ENCODE measurements around the gene STAT4.

The STAT4 gene

GRCh38 chr2:191066197-191066918 is 84.4 kb downstream of the STAT4 start:
- H3K4me3 Mint-ChIP-seq, result peak overlapping the region; percentile 76
- H3K27me3 Mint-ChIP-seq, result no peaks in the 10 kb centered on the region
- peaks cover 90% of the 10 kb centered on the region for H3K4me1 Mint-ChIP-seq
- DNase-seq, result no peak
- peaks cover 55% of the 10 kb centered on the region for H3K36me3 Mint-ChIP-seq (ENCODE audit: low read depth)
- peak overlapping the region; percentile 91 for H3K27ac Mint-ChIP-seq
- H3K9me3 Mint-ChIP-seq, result no peaks in the 10 kb centered on the region
- peak; percentile 48 for ATAC-seq

- H3K27ac Mint-ChIP-seq, result peak overlapping the region; percentile 91
- H3K9me3 Mint-ChIP-seq, result no peaks in the 10 kb centered on the region
- ATAC-seq, result no peak
These were observed 85.0 kb downstream of the STAT4 start for GRCh38 chr2:191065785-191066184.

DNA sequence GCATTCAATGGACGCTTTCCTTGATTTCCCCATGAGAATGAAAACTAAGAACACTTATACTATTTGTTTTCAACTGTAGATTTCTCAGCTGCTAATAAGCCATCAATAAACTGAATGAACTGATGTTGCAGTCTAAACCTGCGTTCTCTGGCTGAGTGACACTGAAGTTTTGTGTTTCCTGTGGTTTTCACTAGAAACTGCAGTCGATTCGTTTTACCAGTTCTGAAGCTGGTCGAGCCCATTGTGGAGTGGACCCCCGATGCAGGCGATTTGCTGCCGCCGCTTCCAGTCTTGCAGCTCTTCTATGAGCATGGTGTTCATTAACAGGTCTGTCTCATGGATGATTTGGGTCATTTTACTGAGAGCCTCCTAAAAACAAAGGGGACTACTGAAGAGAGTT is 86.2 kb downstream of the STAT4 start:
- Mint-ChIP-seq H3K27me3 (no peaks in the 10 kb centered on the region), H3K9me3 (no peaks in the 10 kb centered on the region), H3K27ac (peak overlapping the region; percentile 92), H3K4me1 (peaks cover 88% of the 10 kb centered on the region), H3K4me3 (peak overlapping the region; percentile 90), H3K36me3 (ENCODE audit: low read depth) (peaks cover 66% of the 10 kb centered on the region)
- ATAC-seq (peak; percentile 38), DNase-seq (peak; percentile 53)

More at GRCh38 chr2:191065785-191066184, 85.0 kb downstream of the STAT4 start:
- DNase-seq, result no peak
- Mint-ChIP-seq H3K4me1 (peaks cover 91% of the 10 kb centered on the region), H3K4me3 (peak overlapping the region; percentile 76), H3K36me3 (ENCODE audit: low read depth) (peaks cover 59% of the 10 kb centered on the region), H3K27me3 (no peaks in the 10 kb centered on the region)

DNA sequence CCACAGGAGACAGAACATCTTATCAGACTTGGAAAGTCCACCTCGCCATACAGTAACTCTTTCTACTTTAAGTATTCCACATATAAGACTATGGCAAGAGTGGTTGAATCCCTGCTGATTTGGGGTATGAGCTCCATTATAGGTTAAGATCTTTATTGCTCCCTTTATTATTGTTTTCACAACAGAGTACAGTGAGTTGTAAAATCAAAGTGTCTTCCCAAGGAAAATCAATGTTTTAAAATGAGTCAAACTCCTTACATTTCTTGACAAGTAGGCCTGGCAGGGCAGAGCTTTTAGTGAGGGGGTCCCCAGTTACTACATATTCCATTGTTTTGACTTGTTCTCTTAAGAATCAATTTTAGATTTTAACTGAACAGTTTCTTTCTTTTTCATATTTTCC is 87.2 kb downstream of the STAT4 start:
- Mint-ChIP-seq H3K36me3 (ENCODE audit: low read depth) (peaks cover 63% of the 10 kb centered on the region), H3K27ac (peak overlapping the region; percentile 92), H3K4me1 (peaks cover 84% of the 10 kb centered on the region), H3K9me3 (no peaks in the 10 kb centered on the region), H3K27me3 (no peaks in the 10 kb centered on the region), H3K4me3 (peak overlapping the region; percentile 58)
- DNase-seq (no peak), ATAC-seq (no peak)

- H3K4me3 Mint-ChIP-seq, result peak overlapping the region; percentile 29
- peak overlapping the region; percentile 80 for H3K27ac Mint-ChIP-seq
- no peaks in the 10 kb centered on the region for H3K27me3 Mint-ChIP-seq
- peaks cover 77% of the 10 kb centered on the region for H3K4me1 Mint-ChIP-seq
- no peaks in the 10 kb centered on the region for H3K9me3 Mint-ChIP-seq
- ATAC-seq (peak; percentile 29), DNase-seq (no peak)
- peaks cover 61% of the 10 kb centered on the region for H3K36me3 Mint-ChIP-seq (ENCODE audit: low read depth)
These were observed 89.3 kb downstream of the STAT4 start for GRCh38 chr2:191061381-191061980.

DNA sequence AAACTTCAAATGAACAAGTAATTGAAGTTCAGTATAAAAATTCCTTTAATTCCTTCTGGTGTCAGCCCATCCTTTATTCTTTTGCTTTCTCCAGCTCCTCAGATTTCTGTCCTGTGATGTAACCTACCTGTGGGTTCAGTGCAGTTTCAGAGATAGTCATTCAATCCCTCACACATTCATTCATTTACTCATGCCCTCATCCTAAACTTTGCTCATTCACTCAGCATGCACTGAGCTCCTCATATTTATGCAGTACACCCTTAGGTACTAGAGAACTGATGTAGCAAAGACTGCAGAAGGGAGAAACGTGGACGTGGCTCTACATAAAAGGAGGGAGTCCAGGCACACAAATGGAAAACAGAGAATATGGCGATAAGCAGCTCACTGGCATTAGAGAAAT is 91.5 kb downstream of the STAT4 start:
- no peak for DNase-seq
- Mint-ChIP-seq H3K4me3 (peak overlapping the region; percentile 13), H3K4me1 (peaks cover 73% of the 10 kb centered on the region), H3K36me3 (ENCODE audit: low read depth) (peaks cover 57% of the 10 kb centered on the region), H3K27me3 (no peaks in the 10 kb centered on the region), H3K27ac (peak overlapping the region; percentile 2), H3K9me3 (no peaks in the 10 kb centered on the region)
- peak; percentile 78 for ATAC-seq

DNA sequence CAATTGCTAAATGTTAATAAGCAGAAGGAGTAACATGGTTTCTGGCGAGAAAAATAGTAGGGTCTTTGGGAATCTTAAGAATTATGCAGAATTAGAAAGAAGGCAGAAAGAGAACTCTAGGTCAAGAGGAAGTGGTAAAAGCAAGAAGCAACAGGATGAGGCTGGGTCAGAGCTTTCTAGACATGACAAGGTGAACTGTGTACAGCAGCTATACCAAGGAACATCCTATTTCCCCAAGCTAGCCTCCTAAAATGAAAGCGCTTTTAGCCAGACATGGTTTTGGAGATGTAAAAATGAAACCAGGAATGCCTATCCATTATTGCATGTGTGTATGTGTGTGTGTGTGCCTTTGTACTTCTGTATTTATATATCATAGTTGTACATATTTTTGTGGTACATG is 94.6 kb downstream of the STAT4 start:
- DNase-seq (no peak), ATAC-seq (peak; percentile 56)
- no peak overlapping the region for H3K4me3 Mint-ChIP-seq
- peaks cover 45% of the 10 kb centered on the region for H3K4me1 Mint-ChIP-seq
- H3K9me3 Mint-ChIP-seq, result no peaks in the 10 kb centered on the region
- H3K36me3 Mint-ChIP-seq (ENCODE audit: low read depth), result peaks cover 38% of the 10 kb centered on the region
- no peaks in the 10 kb centered on the region for H3K27me3 Mint-ChIP-seq
- peak overlapping the region; percentile 85 for H3K27ac Mint-ChIP-seq

GRCh38 chr2:191053256-191053655 is 97.5 kb downstream of the STAT4 start:
- no peak overlapping the region for H3K27ac Mint-ChIP-seq
- peaks cover 28% of the 10 kb centered on the region for H3K4me1 Mint-ChIP-seq
- ATAC-seq, result no peak

DNA sequence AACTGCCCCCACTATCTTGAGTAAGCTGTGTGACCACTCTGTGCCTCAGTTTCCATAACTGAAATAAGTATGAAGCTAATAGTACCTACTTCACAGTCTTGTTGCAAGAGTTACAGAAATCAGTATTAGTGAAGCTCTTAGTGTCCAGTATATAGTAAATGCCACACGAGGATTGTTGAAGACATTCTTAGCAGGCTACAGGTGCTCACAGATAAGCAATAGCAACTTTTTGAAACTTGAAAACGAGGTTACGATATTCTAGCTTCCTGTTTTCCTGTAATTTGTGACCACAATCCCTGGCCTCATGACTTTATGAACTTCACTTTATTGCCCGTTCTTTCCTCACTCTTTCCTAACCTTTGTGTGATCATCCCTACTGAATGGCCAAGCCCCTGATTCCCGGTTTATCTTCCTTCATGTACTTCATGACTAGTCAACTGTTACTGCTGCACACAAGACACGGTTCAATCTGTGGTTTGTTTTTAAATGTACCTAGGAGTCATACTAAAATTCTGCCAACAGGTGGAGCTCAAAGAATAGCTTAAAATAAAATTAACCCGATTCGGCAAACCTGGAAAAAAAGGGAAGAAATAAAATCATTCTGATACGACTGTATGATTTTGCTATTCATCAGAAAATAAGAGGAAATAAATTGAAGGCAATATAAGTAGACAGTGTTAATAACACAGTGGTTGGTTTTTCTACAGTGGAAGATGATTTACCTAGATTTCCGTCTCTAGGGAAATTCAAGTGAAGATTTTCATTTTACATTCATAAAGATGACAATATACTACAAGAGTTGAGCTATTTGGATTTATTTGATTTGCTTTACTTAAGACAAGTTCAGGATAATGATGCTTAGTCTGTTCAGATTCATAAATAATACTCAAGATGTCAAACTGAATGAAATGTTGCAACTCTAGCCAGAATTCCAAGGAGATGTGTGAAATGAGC is 98.7 kb downstream of the STAT4 start:
- no peak for DNase-seq
- H3K4me1 Mint-ChIP-seq, result peaks cover 22% of the 10 kb centered on the region
- H3K27me3 Mint-ChIP-seq, result no peaks in the 10 kb centered on the region
- no peaks in the 10 kb centered on the region for H3K9me3 Mint-ChIP-seq
- no peak overlapping the region for H3K4me3 Mint-ChIP-seq
- H3K27ac Mint-ChIP-seq, result no peak overlapping the region
- peak; percentile 31 for ATAC-seq
- H3K36me3 Mint-ChIP-seq (ENCODE audit: low read depth), result peaks cover 19% of the 10 kb centered on the region

More at GRCh38 chr2:191053256-191053655, 97.5 kb downstream of the STAT4 start:
- Mint-ChIP-seq H3K4me3 (no peak overlapping the region), H3K36me3 (ENCODE audit: low read depth) (peaks cover 21% of the 10 kb centered on the region), H3K27me3 (no peaks in the 10 kb centered on the region), H3K9me3 (no peaks in the 10 kb centered on the region)
- DNase-seq, result no peak

DNA sequence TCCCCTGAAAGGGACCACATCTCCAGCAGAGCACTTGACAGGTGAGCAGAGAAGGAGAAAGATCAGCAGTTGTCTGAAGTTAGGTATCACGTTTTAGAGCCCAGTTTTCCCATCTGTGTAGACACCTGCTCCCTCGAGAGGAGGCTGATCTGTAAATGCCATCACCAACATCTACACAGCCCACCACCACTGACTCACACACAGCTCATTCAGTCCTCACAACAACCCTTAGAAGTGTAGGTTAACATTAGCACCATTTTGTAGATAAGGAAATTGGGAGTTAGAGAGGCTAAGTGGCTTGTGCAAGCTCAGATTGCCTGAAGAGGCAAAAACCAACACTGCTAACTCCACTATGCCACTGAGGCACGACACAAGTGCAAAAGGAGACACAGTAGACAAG is 99.6 kb downstream of the STAT4 start:
- Mint-ChIP-seq H3K27me3 (no peaks in the 10 kb centered on the region), H3K4me3 (no peak overlapping the region), H3K27ac (no peak overlapping the region), H3K4me1 (peaks cover 12% of the 10 kb centered on the region), H3K9me3 (no peaks in the 10 kb centered on the region), H3K36me3 (ENCODE audit: low read depth) (peaks cover 16% of the 10 kb centered on the region)
- ATAC-seq (peak; percentile 94), DNase-seq (no peak)

DNA sequence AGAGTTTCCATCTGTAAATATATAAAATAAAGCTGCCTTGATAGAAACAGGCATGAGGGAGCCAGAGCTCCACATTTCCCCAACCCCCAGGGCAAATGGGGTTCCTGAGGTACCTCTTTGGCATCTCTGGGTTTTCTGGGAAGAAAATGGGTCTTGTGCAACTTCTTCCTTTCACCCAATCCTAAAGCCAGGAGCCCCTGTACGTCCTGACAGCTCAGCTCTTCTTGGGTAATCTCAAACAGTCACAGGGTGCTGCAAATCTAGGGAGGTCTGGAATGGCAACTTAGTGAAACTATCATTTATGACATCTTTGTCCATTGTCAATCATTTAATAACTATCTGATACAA is 100.2 kb downstream of the STAT4 start:
- peaks cover 8% of the 10 kb centered on the region for H3K4me1 Mint-ChIP-seq
- no peak for DNase-seq
- H3K36me3 Mint-ChIP-seq (ENCODE audit: low read depth), result peaks cover 14% of the 10 kb centered on the region
- no peak overlapping the region for H3K4me3 Mint-ChIP-seq
- H3K9me3 Mint-ChIP-seq, result no peaks in the 10 kb centered on the region
- ATAC-seq, result no peak
- H3K27me3 Mint-ChIP-seq, result no peaks in the 10 kb centered on the region
- no peak overlapping the region for H3K27ac Mint-ChIP-seq

GRCh38 chr2:191049728-191050639 is 100.8 kb downstream of the STAT4 start:
- no peak overlapping the region for H3K27ac Mint-ChIP-seq
- no peak for DNase-seq
- no peaks in the 10 kb centered on the region for H3K9me3 Mint-ChIP-seq
- no peaks in the 10 kb centered on the region for H3K27me3 Mint-ChIP-seq
- ATAC-seq, result no peak
- no peak overlapping the region for H3K4me3 Mint-ChIP-seq
- peaks cover 17% of the 10 kb centered on the region for H3K36me3 Mint-ChIP-seq (ENCODE audit: low read depth)
- H3K4me1 Mint-ChIP-seq, result peaks cover 7% of the 10 kb centered on the region

GRCh38 chr2:191048073-191048472 is 102.7 kb downstream of the STAT4 start:
- peaks cover 12% of the 10 kb centered on the region for H3K36me3 Mint-ChIP-seq (ENCODE audit: low read depth)
- peaks cover 6% of the 10 kb centered on the region for H3K4me1 Mint-ChIP-seq
- no peaks in the 10 kb centered on the region for H3K9me3 Mint-ChIP-seq
- ATAC-seq, result no peak
- H3K27ac Mint-ChIP-seq, result no peak overlapping the region
- H3K27me3 Mint-ChIP-seq, result no peaks in the 10 kb centered on the region
- DNase-seq, result no peak
- H3K4me3 Mint-ChIP-seq, result no peak overlapping the region

GRCh38 chr2:191045141-191045540 is 105.7 kb downstream of the STAT4 start:
- Mint-ChIP-seq H3K27me3 (no peaks in the 10 kb centered on the region), H3K4me1 (peaks cover 13% of the 10 kb centered on the region), H3K36me3 (ENCODE audit: low read depth) (peaks cover 12% of the 10 kb centered on the region), H3K27ac (no peak overlapping the region), H3K9me3 (no peaks in the 10 kb centered on the region), H3K4me3 (no peak overlapping the region)
- no peak for DNase-seq
- no peak for ATAC-seq
